Activated CD4-positive, CD25-positive, alpha-beta regulatory T cell (primary cell): ENCODE data around the gene ERG.

Source experiments
- DNase-seq, 4 experiments: peaks; one replicate each; lab custom pipeline; 2025; lab: John Stamatoyannopoulos, UW

The ERG gene

GRCh38 chr21:38388647-38389353 is 109.5 kb downstream of the ERG start:
- no peak for DNase-seq

GRCh38 chr21:38388203-38388602 is 110.1 kb downstream of the ERG start:
- DNase-seq = no peak

GRCh38 chr21:38386967-38387366 is 111.3 kb downstream of the ERG start:
- no peak for DNase-seq

- no peak for DNase-seq
These were observed 112.7 kb downstream of the ERG start for GRCh38 chr21:38385427-38386175.

GRCh38 chr21:38384675-38385426 is 113.4 kb downstream of the ERG start:
- no peak for DNase-seq

GRCh38 chr21:38384238-38384560 is 114.1 kb downstream of the ERG start:
- DNase-seq = no peak

- DNase-seq = no peak
These were observed 114.7 kb downstream of the ERG start for GRCh38 chr21:38383411-38384237.

- DNase-seq = no peak
These were observed 117.7 kb downstream of the ERG start for GRCh38 chr21:38380481-38381137.

- no peak for DNase-seq
These were observed 119.1 kb downstream of the ERG start for GRCh38 chr21:38379147-38379546.

GRCh38 chr21:38377165-38378088 is 120.8 kb downstream of the ERG start:
- DNase-seq = no peak

GRCh38 chr21:38376693-38377092 is 121.6 kb downstream of the ERG start:
- no peak for DNase-seq

GRCh38 chr21:38376235-38376634 is 122.0 kb downstream of the ERG start:
- DNase-seq = no peak

GRCh38 chr21:38367646-38368045 is 130.6 kb downstream of the ERG start:
- DNase-seq = no peak

- no peak for DNase-seq
These were observed 132.8 kb downstream of the ERG start for GRCh38 chr21:38365521-38365920.

GRCh38 chr21:38363693-38364092 is 134.6 kb downstream of the ERG start:
- no peak for DNase-seq

- no peak for DNase-seq
These were observed 137.0 kb downstream of the ERG start for GRCh38 chr21:38361324-38361723.

GRCh38 chr21:38359835-38360234 is 138.4 kb downstream of the ERG start:
- DNase-seq = no peak

- no peak for DNase-seq
These were observed 139.2 kb downstream of the ERG start for GRCh38 chr21:38359090-38359489.

- no peak for DNase-seq
These were observed 139.6 kb downstream of the ERG start for GRCh38 chr21:38358666-38359065.

GRCh38 chr21:38358098-38358497 is 140.2 kb downstream of the ERG start:
- DNase-seq = no peak
